22Rv1 (cell line): Measurements from ENCODE around the gene PKP2.

Source experiments
- H3K27ac ChIP-seq: fragments of 450-650 bp; 2 replicates; pipeline ENCODE4 v1.5.1; 2017
- CTCF ChIP-seq: fragments of 450-650 bp; IDR thresholded peaks from 2 replicates; pipeline ENCODE4 v1.5.1; 2017; ENCODE audit warnings: mild to moderate bottlenecking
- ZFX ChIP-seq: fragments of 450-650 bp; IDR thresholded peaks from 2 replicates; pipeline ENCODE4 v1.6.1; 2017; ENCODE audit warnings: antibody characterized with exemption, borderline replicate concordance

PKP2 gene

GRCh38 chr12:32837974-32838373 is 58.6 kb downstream of the PKP2 start:
- no peak overlapping the region for H3K27ac ChIP-seq
- TF ChIP-seq CTCF (no peak), ZFX (no peak)

- no peak overlapping the region for H3K27ac ChIP-seq
- TF ChIP-seq CTCF, result no peak
- TF ChIP-seq ZFX, result no peak
Observed at GRCh38 chr12:32836710-32837109, 59.9 kb downstream of the PKP2 start.

DNA sequence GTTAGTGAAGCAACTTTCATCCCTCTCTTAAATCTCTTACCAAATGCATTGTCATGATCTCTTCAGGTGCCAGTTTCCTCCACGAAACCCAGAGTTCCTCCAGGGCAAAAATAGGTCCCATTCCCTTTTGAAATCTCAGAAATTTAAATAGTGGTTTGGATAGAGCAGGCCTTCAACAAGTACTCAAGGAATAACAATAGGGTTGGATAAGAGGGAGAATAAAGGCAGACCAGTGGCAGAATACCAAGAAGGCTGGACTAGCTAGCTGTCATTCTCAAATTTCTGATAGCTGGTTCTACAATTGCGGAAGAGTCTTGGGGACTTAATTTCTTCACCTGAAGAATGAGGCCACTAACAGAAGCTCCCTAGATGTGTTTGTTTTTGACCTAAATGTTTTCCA is 62.5 kb downstream of the PKP2 start:
- TF ChIP-seq ZFX (no peak), CTCF (no peak)
- H3K27ac ChIP-seq, result no peak overlapping the region

GRCh38 chr12:32828552-32828951 is 68.0 kb downstream of the PKP2 start:
- TF ChIP-seq CTCF (no peak), ZFX (no peak)
- H3K27ac ChIP-seq, result no peak overlapping the region

GRCh38 chr12:32828120-32828519 is 68.5 kb downstream of the PKP2 start:
- H3K27ac ChIP-seq, result no peak overlapping the region
- no peak for TF ChIP-seq CTCF
- no peak for TF ChIP-seq ZFX

GRCh38 chr12:32826807-32827412 is 69.7 kb downstream of the PKP2 start:
- H3K27ac ChIP-seq, result no peak overlapping the region

More at GRCh38 chr12:32826807-32827412, 69.7 kb downstream of the PKP2 start:
- TF ChIP-seq CTCF (no peak), ZFX (no peak)
